ENCODE results near the gene YJEFN3.

DNA sequence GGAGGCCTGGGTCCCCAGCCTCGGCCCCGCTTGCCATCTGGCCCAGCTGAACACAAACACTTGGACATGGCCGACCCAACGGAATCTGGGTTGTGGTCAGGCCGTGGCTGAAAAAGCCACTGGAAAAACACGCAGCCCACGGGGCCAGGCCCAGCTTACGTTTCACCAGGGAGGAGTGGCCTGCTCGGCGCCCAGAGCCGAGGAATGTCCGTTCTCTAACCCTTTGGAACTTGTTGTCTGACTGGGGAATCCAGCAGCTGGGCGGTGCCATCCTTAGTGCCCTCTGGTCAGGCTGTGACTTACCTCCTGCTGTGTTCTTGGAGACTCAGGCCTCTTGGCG lies 23.1 kb downstream of the YJEFN3 start:
- TF ChIP-seq SIN3A (IDR thresholded peaks at IDR 0.05; ENCODE audit: borderline replicate concordance, insufficient read depth, low read length) (no peak), POLR2AphosphoS5 (IDR thresholded peaks at IDR 0.05; ENCODE audit: low read depth, low read length) (no peak), FOXP2 (optimal IDR thresholded peaks at IDR 0.05; ENCODE audit: borderline replicate concordance, extremely low read depth, extremely low read length, insufficient read depth) (no peak)
- TF ChIP-seq, protein P1, sequence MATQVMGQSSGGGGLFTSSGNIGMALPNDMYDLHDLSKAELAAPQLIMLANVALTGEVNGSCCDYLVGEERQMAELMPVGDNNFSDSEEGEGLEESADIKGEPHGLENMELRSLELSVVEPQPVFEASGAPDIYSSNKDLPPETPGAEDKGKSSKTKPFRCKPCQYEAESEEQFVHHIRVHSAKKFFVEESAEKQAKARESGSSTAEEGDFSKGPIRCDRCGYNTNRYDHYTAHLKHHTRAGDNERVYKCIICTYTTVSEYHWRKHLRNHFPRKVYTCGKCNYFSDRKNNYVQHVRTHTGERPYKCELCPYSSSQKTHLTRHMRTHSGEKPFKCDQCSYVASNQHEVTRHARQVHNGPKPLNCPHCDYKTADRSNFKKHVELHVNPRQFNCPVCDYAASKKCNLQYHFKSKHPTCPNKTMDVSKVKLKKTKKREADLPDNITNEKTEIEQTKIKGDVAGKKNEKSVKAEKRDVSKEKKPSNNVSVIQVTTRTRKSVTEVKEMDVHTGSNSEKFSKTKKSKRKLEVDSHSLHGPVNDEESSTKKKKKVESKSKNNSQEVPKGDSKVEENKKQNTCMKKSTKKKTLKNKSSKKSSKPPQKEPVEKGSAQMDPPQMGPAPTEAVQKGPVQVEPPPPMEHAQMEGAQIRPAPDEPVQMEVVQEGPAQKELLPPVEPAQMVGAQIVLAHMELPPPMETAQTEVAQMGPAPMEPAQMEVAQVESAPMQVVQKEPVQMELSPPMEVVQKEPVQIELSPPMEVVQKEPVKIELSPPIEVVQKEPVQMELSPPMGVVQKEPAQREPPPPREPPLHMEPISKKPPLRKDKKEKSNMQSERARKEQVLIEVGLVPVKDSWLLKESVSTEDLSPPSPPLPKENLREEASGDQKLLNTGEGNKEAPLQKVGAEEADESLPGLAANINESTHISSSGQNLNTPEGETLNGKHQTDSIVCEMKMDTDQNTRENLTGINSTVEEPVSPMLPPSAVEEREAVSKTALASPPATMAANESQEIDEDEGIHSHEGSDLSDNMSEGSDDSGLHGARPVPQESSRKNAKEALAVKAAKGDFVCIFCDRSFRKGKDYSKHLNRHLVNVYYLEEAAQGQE (IDR thresholded peaks at IDR 0.05; ENCODE audit: insufficient read depth in 1 of 2, low read depth in 2 of 2, low read length in 2 of 2) = no peak

Data from PFSK-1 (cell line).